Glomerular endothelial cell (primary cell): ENCODE results near the gene PI16. TPM values are rescaled to one million over a fixed set of nuclear protein-coding genes. Genes with fewer than 3 reads are reported as not detected.
"Not testable (repeated sequence)": the region's sequence is repeated elsewhere in the genome, so short reads cannot be mapped to it uniquely, and the experiment has no call there.

ENCODE experiments used
- DNase-seq: peaks from one replicate; pipeline ENCODE4 v3.0.0-alpha.2; 2011; ENCODE audit warnings: low read depth, low spot score; ENCODE audit errors: extremely low read depth
- total RNA-seq: library from RNA; depleted of rRNA; stranded (reverse); fragments of >200 nt; gene quantifications from 2 replicates; pipeline ENCODE4 v1.2.3, GENCODE V29; 2015

The PI16 gene
- total RNA-seq, 1 donor from 2014 or later = 0.23 TPM

DNA sequence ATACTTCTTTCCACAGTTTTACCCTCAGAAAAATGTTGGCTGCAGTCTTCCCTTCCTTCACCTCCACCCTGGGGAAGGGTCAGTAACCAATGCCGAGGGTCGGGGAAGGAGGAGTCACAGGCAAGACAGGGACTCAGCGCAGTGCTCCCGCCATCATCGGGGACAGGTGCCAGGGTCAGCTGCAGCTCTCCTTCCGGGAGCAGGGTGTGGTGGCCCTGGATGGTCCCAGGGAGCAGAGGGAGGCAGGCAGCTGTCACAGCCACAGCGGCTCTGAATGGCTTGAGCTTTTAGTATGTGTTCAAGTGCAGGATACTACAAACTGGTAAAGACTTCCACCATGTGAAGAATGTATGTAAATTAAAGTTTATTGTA, 26.0 kb upstream of the PI16 start:
- DNase-seq = no peak

DNA sequence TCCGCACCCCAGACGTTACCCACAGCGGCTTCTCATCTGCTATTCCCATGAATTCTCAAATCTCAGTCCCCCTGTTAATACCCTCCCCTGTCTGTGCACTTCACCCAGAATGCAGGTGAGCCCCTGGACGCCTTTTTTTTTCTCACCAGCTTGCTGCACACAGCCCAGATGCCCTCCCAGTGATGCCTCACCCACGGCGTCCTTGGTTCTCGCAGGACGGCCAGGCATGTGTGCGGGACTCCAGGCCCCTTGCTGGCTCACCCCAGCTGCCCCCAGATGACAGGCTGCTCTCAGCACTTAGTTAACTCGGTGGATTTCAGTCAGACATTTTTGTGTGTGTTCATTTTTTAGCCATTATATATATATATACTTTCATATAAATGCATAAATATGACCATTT, 25.4 kb upstream of the PI16 start:
- DNase-seq = no peak

DNA sequence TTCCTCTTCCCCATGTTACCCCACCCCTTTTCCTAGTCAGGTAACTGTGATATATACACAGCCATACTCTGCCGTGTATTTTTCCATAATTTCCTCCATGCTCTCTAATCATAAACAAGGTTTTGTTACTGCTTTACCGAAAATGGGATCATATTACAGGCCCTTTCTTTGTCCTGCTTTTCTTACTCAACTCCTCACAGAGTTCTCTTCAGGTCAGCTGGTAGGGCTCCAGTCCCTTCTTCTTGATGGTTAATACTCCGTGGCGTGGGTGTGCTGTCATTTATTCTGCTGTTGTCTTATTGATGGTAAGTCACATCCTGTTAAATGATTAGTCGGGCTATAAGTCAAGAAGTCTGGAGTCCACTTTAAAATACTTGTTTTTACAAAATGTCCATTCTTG, 24.9 kb upstream of the PI16 start:
- no peak for DNase-seq

DNA sequence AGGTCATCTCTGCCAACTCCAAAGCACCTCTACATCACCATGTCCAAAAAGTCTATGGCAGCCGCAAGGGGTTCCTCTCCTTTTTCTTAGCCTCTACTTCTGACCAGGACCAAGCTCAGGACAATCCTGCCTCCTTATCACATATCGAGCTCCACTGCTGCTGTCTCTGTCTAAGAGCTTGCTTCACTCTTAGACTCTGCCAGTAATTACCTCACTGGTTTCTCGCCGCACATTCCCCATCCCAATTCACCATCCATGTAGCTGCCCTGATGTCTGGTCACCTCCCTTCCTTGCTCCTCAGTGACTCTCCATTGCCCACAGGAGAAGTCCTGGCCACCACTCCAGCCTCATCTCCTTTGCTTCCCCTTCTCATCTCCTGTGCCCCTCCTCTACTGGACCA, 24.1 kb upstream of the PI16 start:
- DNase-seq = no peak

DNA sequence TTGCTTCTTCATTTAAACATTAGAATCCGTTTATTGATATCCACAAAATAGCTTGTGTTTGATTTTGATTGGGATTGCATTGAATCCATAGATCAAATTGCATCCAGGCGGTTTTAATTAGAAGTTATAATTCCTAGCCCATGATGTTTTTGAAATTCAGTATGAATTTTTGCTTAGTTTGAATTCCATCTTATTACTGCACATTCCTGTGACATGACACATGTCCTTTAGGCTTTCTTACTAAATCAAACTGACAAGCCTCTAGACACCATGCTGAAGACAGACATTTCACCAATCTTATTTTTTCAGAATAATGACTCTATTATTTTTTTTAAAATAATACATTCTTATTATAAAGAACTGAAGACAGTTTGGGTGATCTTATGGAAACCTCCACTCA, 21.4 kb upstream of the PI16 start:
- no peak for DNase-seq

DNA sequence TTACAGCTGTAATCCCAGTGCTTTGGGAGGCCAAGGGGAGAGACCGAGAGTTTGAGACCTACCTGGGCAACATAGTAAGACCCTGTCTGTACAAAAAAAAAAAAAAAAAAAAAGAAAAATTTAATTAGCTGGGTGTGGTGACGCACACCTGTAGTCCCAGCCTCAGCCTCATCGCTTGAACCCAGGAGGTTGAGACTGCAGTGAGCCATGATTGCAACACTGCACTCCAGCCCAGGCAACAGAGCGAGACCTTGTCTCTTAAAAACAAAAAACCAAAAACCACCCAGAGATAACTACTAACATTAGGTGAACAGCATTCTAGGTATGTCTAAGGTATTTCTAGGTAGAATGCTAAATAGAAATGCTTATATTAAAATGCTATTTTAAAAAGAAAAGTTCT, 21.0 kb upstream of the PI16 start:
- no peak for DNase-seq

- no peak for DNase-seq
Observed at GRCh38 chr6:36934901-36935300, 19.6 kb upstream of the PI16 start.

GRCh38 chr6:36936824-36937223, 17.7 kb upstream of the PI16 start:
- DNase-seq = no peak

GRCh38 chr6:36937896-36938295, 16.6 kb upstream of the PI16 start:
- DNase-seq = no peak

DNA sequence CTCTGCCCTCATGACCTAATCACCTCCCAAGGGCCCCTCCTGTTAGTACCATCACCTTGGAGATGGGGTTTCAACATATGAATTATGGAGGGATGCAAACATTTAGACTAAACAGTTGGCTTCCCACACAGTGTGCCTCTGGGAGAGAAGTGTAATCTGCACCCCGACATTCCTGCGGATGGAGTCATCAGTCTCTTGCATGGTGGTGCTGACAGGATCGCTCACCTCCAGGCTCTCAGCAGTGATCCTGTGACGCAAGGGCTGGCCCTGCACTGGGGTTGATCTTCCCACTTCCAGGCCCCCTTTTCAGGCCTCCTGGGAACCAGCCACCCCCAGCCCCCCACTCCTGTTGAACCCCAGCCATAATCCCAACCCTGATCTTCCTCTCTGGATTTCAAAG, 16.0 kb upstream of the PI16 start:
- DNase-seq = no peak

GRCh38 chr6:36939005-36939404, 15.5 kb upstream of the PI16 start:
- DNase-seq = not testable (repeated sequence)

- DNase-seq = no peak
Observed at GRCh38 chr6:36940027-36940426, 14.5 kb upstream of the PI16 start.

DNA sequence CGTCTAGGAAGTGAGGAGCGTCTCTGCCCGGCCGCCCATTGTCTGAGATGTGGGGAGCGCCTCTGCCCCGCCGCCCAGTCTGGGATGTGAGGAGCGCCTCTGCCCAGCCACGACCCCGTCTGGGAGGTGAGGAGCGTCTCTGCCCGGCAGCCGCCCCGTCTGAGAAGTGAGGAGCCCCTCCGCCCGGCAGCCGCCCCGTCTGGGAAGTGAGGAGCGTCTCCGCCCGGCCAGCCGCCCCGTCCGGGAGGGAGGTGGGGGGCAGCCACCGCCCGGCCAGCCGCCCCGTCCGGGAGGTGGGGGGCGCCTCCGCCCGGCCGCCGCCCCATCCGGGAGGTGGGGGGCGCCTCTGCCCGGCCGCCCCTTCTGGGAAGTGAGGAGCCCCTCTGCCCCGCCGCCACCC, 13.0 kb upstream of the PI16 start:
- not testable (repeated sequence) for DNase-seq

- DNase-seq = not testable (repeated sequence)
Observed at GRCh38 chr6:36942329-36942728, 12.2 kb upstream of the PI16 start.

DNA sequence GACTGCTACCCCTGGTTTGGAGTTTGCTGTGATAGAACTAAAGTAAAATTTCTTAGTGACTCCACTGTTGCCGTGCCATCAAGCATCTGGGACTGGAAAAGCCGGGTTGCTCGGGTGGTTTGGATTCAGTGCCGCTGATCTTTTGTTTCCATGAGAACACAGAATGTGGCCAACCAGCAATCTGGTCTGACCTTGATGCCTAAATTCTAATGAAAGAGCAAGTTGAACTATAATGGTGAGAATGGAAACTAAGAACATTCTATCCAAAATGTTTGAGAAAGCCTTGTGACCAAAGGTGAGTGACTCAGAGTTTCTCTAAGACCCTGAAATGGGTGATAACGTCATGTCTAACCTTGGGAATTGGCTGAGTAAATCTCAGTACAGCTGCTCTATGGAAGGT, 9.9 kb upstream of the PI16 start:
- DNase-seq = no peak

DNA sequence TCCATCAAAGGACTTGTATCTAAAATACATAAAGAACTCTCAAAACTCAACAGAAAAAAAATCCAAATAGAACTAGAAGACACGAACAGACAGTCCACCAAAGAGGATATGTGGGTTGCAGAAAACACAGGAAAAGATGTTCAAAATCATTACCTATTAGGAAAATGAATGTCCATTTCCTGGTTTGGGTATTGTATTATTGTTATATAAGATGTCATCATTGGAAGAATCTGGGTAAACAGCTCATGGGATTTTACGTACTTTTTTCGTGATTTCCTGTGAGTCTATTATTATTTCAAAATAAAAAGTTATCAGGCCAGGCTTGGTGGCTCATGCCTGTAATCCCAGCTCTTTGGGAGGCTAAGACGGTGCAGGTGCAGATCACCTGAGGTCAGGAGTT, 9.2 kb upstream of the PI16 start:
- DNase-seq = no peak

DNA sequence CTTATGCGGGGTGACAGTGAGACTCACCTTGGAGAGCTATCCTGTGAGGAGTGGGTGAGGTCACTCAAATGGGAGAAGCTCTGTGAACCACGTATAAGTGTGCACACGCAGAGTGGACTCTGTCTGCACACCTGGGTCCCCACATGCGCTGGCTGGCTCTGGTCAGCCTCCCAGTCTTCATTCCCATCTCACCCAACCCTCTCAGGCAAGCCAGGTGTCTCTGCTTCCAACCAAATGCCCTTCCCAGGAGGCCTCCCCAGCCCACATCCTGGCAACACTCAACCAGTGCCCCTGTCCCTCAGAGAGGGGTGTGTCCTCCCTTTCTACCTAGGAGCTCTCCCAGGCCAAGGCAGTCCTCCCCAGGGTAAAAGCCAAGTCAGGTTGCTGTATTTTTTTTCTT, 8.0 kb upstream of the PI16 start:
- no peak for DNase-seq

DNA sequence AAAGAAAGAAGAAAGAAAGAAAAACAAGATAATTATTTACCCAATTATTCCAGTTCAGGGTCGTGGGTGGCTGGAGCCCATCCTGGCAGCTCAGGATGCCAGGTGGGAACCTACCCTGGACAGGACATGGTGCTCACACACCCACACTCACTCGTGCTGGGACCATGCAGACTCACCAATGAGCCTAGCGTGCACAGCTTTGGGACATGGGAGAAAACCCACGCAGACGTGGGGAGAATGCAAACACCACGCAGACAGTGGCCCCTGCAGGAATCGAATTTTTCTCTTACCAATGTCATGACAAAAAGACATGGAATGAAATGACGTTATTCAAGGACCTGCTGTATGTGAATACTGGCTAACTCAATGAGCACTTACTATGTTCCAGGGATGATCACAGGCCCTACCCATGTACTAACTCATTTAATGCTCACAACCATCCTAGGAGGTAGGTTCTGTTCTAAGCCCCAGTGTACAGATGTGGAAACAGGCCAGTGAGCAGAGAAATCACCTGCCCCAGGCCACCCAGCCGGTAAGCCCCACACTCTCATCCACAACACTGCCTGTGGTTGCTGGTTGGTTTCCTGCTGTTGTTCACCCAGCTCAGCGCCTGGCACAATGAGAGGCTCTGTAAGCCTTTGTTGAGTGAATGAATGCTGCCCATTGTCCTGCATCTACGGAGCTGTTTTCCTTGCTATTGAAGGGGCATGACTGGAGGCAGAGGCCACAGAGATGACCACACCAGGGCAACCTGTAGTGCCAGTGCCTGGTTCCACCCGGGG, 6.8 kb upstream of the PI16 start:
- DNase-seq = no peak

DNA sequence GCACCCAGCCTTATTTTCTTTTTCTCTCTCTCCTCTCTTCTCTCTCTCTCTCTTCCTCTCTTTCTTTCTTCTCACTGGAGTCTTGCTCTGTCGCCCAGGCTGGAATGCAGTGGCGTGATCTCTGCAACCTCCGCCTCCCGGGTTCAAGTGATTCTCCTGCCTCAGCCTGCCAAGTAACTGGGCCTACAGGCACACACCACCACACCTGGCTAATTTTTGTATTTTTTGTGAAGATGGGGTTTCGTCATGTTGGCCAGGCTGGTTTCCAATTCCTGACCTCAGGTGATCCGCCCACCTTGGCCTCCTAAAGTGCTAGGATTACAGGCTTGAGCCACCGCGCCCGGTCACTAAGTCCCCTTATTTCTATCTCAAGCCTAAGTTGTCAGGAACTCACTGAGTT, 5.5 kb upstream of the PI16 start:
- DNase-seq = not testable (repeated sequence)

GRCh38 chr6:36949636-36950035, 4.9 kb upstream of the PI16 start:
- peak; percentile 54 for DNase-seq

DNA sequence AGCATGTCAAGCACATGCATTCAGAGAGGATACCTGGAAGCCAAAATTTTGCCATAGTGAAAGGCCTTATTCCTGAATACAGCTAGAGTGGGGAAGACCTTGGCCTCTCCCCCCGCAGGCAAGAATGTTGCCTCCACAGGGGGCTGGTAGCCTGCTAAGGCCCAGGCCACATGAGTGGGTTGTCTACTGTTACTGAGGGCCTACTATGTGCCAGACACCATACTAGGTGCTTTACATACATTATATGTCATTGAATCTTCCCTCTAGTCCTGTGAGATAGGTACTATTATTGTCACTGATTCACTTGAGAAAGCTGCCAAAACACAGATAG, 642 bp upstream of the PI16 start:
- no peak for DNase-seq

DNA sequence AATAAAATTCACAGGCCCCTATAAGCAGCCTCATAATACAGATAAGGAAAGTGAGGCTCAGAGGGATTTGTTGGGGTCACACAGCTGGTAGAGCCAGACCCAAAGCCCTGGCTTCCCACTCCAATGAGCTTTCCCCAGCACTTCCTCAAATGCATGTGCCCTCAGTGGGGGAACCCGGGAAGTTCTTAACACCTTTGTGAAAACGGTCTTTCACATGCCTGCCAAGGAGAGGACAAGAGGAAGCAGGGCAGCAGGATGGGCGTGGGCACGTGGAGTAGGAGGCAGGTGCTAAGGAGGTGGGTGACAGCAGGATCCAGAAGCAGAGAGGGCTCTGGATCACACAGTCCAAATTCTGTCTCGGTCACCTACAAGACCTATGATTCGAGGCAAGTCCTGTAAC, 598 bp downstream of the PI16 start:
- DNase-seq = no peak
